Activated gamma-delta T cell (primary cell): ENCODE results near the gene TXNIP.

Source experiments
- DNase-seq: peaks from one replicate; lab custom pipeline; 2025; lab: John Stamatoyannopoulos, UW

TXNIP gene

DNA sequence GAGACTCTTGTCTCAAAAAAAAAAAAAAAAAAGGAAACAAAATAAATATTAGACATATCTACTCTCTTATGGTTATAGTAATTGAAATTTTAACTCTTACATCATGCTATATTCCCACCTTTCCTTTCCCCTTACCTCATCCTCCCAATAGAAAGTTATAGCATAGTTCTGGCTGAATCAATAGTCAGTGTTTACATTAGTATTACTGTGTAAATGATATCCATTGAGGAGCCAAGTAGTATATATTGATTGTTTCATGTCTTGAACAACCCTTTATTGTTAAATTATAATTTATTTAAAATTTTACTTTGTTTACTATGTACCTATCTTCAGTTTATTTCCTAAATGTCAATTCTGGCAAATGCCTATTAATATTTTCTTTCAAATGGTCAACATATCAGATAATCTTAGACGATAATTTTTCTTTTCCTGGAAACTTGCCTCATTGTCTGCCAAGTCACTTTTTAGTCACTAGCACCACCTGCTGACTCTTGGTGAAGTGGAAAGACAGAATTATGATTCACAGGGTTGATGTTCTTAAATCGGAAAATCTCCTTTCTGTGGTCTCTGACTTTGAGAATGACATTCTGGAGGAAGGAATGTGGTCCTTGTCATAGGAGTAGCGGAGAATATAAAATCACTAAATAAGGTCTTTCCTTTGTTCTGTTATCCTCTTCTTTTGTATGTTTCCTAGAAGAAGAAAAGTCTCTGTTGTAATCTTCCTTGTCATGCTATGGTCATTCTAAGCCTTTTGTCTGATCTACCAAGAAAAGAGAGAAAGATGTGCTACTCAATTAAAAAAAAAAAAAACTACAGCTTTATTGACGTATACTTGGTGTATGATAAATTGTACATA lies 16.6 kb upstream of the TXNIP start:
- no peak for DNase-seq

DNA sequence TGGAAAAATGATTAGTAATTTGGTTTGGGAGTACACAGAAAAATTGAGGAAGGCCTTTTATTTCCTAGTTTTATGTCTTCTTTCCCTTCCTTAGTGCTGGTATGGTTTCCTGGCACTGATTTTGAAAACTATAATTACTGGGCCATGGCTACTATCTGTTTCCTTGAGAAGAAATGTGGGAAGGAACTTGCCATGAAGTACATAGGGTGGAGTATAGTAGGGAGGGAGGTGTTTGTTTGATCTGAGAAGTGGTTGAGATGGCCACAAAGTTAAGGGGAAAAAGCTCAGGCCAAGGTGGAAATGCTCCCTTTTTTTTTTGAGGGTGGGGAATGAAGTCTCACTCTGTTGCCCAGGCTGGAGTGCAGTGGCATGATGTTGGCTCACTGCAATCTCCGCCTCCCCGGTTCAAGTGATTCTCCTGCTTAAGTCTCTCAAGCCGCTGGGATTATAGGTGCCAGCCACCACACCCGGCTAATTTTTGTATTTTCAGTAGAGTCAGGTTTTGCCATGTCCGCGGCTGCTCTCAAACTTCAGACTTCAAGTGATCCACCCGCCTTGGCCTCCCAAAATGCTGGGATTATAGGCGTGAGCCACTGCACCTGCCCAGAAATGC lies 13.9 kb upstream of the TXNIP start:
- DNase-seq: no peak

DNA sequence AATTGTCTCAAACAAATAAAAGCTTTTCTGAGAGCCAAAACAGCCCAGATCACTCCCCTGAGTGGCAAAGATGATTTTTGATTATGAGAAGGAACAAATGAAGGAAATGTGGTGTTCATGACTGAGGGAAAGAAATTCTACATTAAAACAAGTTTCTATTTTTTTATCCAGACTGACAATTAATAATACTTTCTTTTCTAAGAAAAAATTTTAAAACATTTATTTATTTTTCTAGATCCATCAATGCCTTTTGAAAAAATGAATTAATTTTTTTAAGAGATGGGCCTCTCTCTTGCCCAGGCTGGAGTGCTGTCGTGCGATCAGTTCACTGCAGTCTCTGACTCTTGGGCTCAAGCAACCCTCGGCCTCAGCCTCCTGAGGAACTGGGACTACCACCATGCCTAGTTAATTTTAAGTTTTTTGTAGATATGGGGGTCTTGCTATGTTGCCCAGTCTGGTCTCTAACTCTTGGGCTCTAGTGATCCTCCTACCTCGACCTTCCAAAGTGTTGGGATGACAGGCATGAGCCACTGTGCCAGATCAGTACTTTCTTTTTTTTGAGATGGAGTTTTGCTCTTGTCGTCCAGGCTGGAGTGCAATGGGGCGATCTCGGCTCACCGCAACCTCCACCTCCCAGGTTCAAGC lies 11.2 kb upstream of the TXNIP start:
- DNase-seq: no peak

DNA sequence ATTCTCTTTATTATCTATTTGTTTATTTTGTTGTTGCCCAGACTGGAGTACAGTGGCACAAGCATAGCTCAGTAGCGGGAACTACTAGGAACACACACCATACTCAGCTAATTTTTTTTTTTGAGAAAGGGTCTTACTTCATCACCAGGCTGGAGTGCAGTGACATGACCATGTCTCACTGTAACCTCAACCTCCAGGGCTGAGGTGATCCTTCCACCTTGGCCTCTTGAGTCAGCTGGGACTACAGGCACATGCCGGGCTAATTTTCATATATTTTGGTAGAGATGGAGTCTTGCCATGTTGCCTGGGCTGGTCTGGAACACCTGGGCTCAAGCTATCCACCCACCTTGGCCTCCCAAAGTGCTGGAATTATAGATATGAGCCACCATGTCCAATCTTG lies 5.3 kb upstream of the TXNIP start:
- no peak for DNase-seq

DNA sequence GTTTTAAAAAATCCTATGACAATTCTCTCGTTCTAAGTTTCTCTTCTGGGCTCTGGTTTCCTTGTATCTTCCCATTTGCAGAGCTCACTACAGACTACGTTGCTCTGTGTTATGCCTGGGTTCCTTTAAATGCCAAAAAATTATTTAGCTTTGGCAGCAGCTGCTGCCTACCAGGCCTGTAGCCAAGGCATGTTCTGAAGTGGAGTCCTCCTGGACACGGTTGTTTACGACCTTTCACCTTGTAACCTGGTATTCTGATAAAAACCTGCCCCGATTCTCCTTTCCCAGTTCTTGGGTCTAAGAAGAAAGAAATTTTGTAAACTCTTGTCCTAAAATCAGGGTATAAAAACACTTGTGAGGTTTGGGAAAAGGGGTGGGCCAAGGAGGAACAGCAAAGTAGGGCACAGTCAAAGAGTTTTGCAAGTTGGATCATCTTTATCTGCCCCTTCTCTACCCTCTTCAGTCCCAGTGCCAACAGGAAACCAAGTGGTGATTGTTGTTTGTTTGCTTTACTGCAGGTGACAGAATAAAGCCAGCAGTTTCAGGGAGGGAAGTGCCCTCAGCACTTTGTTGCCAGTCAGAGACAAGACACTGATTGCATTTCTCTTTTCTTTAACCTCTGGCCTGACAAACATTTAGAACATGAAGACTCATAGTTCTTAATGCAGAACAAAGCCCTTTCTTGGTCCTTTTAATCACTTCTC lies 3.1 kb upstream of the TXNIP start:
- no peak for DNase-seq

DNA sequence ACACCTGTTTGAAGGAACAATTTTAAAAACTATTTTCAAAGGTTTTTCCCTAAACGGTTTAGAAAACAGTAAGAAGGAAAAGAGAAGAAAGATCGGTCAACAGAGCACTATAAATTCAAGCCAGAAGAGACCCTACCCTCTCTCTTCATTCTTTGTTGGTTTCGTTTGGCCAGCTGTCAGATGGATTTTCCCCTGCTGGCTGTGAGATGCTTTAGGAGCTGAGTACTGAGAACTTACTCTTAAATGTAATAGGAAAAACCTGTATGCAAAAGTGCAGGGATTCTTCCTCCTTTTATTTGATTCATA lies 1.3 kb upstream of the TXNIP start:
- no peak for DNase-seq

DNA sequence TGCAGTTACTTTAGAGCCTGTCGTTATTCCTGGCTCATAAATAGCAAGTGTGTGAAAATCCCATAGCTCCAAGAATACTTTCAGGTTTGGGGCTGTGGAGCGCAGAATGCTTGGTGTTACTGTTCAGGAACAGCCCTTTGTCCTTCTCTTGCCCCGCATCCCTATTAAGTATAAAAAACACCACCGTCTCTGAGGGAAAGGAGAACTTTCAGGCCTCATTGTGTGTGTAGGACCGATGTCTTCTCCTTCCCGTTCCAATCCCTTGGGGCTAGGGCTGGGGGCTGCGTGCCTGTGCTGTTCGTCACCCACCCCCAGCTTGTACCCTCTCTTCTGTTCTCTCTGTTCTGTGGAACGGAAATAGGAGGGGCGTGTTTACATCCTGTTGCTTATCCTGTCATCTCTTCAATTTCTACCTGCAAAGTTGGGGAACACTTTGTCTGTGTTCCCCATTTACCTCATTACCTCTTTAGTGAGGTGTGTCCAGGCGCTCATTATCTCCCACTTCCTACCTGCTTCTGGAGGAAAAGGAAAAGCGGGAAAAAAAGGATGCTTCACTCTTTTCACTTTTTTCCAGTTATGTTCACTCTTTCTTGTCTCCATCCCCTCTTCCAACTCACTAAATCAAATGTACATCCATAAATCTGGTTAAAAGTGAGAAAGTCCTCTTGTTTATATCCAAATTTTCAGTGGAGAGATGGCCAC lies 788 bp upstream of the TXNIP start:
- DNase-seq: no peak

DNA sequence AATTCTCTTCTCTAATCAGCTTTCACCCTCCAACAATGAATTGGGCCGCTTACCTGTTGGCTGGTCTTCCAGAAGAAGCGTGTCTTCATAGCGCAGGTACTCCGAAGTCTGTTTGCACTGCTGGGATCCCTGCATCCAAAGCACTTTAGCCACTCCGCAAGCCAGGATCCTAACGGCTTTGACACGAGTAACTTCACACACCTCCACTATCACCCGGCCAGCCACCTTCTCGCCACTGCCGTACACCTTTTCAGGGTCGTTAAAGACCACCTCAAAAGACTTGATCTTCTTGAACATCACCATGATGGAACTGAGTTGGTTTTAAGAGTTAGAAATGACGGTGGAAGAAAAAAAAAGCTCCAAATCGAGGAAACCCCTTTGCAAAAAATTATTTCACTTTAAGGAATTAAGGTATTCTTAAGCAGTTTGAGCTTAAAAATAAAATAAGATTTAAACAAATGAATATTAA lies 381 bp downstream of the TXNIP start:
- DNase-seq: no peak

DNA sequence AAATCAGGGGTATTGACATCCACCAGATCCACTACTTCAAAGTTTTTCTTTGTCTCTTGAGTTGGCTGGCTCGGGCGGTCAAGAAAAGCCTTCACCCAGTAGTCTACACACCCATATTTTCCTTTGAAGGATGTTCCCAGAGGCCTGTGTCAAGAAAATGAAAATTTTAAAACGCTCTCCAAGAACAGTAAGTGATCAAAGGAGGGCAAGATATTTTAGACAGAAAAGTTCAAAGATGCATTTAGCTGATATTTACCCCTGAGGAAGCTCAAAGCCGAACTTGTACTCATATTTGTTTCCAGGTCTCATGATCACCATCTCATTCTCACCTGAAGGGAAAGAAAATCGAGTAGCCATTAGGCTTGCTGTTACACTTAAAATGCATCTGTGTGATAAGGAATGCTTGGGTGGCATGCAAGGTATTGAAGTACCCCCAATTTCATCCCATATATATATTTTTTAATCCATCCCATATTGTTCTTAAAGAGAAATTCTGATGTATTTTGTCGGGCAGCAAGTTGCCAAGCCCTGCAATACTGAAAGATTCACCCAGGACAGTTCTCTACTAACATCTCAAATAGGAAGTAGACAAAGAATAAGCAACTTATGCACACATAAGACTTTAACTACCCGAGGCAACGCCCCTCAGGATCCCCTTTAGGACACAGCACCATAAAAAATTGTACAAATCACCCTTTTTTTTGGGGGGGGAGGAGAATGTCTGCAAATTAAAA lies 1.1 kb downstream of the TXNIP start:
- no peak for DNase-seq

DNA sequence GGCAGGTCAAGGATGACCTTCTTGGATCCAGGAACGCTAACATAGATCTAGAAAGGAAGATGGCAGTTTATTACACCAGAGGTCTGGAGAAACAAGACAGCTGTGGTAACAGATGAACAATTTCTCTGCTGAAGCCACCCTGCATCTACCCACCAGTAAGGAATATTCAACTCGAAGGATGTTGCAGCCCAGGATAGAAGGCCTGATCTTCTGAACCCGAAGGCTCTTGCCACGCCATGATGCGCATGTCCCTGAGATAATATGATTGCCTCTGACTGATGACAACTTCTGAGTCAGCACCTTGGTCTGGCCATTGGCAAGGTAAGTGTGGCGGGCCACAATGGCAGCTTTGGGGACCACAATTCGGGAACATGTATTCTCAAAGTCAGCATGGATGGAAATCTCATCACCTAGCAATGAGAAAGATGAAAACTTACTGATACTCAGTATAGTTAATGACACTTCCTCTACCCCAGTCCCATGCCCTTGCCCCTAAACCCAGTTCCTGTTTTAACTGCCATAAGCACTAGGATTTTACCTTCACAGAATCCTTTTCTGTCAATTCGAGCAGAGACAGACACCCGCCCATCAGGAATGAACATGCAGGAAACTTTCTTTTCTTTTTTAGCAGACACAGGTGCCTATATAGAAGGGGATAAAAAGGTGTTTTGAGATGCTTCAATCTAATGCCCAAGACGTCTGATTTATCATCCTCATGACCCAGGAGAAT lies 1.8 kb downstream of the TXNIP start:
- DNase-seq: no peak

DNA sequence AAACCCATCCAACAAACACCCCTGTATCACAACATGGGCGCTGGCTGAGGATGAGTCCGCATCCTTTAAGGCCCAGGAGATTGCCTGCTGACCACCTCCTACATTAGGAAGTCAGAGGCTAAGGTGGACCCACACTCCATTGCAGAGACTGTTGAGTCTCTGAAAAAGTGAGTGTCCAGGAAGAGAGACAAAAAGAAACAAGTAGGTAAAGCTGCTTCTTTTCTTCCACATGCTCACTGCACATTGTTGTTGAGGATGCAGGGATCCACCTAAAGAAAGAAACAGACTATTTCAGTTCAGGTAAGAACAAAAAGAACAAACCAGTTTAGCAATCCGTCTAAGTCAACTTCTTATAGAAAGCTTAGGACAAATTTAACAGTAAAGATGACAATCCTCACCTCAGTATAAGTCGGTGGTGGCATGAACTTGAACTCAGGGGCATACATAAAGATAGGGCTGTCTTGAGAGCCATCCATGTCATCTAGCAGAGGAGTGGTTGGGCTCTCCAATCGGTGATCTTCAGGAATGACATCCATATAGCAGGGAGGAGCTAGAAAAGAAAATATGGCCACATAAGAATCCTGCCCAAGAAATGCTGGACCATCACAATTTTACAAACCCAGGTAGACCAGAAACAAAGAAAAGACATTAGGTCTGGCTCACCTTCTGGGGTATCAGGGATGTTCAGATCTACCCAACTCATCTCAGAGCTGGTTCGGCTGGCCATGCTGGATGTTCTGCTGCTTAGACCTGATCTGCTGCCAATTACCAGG lies 2.6 kb downstream of the TXNIP start:
- DNase-seq: no peak

DNA sequence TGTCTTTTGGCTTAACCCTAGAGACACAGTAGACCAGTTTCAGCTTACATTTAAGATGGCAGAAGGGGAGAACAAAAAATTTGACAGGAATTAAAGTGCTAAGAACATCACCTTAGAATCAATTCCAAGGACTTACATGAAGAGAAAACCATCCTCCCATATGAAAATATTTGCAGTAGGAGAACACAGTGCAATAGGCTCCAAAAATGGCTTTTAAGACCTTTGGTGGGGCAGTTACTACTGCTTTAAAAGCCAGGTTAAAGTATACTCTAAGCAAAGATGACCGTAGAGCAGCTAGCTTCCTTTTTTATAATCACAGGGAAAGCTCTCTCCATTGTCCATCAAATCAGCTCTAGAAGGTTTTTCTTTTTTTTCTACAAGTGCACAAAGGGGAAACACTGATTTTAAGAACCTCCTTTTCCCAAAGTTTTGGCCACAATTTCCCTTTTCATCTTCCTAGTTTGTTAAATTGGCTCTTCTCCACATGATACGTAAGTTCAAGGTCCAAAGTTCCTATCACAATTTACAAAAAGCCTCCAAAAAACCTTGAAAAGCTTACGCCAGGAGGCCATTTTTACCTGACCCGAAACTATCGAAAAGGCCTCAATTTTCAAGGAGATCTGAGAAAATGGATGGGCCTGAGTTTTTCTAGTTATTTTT lies 3.3 kb downstream of the TXNIP start:
- DNase-seq: no peak

DNA sequence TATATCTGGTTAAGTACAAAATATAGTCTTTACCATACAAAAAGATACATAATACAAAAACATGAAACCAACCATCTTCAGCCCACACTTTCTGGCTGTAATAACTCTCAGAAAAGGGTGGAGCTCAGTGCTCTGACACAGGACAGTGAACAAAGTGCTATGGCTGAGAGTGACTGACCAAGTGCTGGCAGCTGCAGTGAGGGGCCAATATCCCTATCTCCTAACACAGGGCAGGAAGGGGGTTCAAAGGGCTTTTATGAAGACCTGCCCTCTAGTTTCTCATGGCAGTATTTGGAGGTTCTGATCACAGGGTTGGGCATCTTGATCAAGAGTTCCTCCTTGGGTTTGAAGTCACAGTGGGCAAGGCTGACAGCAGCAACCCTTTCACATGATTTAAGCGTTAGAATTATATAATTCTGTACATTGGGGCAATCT lies 3.9 kb downstream of the TXNIP start:
- no peak for DNase-seq

DNA sequence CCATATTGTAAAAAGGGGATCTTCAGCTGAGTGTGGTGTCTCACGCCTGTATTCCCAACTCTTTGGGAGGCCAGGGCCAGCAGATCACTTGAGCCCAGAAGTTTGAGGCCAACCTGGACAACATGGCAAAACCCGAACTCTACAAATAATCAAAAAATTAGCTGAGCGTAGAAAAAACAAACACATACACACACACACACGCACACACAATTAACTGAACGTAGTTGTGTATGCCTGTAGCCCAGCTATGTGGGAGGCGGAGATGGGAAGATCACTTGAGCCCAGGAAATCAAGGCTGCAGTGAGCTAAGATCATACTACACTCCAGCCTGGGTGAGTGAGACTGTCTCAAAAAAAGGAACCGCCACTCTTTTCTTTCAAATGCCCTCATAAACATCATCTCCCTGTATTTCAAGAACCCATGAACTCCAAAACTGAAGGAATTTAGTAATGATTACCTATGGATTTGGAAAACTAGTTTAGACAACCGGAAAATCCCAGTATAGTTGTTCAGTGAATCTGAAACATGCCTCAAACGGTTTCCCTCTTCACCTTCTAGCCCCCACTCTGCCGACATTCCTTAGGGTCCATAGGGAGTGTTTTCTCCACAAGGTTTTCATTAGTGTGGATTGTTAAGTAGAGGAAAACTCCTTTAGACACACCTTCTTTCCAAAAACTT lies 4.5 kb downstream of the TXNIP start:
- DNase-seq: no peak

DNA sequence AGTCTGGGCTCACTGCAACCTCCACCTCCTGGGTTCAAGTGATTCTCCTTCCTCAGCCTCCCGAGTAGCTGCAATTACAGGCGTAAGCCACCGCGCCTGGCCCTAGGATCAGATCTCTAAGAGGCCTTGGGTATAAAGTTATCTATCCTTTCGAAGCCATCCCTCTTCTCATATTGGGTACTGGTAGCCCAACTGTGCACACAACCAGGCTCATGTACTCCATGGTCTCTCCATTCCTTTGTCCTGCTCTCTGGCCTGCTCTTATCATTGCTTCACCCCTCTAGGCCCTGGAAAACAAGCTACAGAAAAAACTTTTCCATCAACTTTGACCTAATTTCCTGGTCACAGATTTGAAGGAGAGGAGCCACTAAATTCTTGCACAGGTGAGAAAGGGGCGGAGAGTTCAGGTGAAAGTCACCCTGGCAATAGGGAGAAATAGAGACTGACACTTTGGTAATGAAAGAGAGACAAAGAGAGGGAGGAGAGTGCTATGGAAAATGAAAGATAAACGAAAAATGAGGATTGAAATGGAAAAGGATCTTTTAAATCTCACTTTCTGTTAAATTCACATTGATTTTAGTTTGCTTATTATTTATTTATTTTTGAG lies 6.0 kb downstream of the TXNIP start:
- no peak for DNase-seq

DNA sequence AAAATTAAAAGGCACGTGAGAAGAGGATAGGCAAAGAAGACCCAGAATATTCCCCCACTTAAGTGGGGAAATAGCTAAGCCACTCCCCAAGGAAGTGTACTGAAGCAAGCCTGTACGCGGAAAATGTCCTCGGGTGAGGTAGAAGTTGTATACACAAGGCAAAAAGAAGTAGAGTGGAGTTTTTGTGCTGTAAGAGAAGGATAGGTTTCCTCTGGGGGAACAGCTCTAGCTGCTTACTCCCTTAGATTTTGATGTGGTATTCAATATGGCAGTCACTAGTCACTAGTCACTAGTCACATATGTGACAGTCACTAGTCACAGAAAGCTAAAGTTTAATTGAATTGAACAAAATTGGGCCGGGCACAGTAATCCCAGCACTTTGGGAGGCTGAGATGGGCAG lies 7.6 kb downstream of the TXNIP start:
- no peak for DNase-seq

DNA sequence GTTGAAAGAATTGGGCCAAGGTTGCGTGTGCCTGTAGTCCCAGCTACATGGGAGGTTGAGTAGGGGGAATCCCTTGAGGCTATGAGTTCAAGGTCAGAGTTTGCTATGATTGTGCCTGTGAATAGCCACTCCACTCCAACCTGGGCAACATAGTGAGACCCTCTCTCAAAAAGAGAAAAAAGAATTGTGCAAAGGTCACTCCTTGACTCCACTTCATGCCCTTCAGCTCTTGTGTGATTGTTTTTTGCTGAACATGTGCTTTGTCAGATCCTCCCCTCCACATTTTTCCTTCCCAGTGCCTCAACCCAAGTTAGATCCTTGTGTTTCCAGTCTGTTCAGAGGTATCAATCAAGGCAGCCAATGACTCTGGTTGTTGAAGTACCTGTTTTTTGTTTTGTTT lies 8.5 kb downstream of the TXNIP start:
- DNase-seq: no peak

DNA sequence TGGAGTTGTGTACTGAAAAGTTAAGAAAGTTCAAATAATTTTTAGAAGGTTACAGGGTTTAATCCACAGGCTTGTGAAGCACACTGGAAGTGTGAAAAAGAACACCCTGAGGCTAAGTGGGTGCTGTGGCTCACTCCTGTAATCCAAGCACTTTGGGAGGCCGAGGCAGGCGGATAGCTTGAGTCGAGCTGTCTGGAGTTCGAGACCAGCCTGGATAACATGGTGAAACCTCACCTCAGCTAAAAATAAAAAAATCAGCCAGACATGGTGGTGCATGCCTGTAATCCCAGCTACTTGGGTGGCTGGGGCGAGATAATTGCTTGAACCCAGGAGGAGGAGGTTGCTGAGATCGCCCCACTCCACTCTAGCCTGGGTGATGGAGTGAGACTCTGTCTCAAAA lies 9.8 kb downstream of the TXNIP start:
- DNase-seq: no peak
